Liver (tissue), 3 donors: Measurements from ENCODE around the gene BHLHA15.

Experiments
- FOXA1 ChIP-seq: IDR thresholded peaks from 2 replicates; pipeline ENCODE4 v1.6.1; 2016; ENCODE audit warnings: antibody characterized with exemption
- GABPA ChIP-seq, 2 donors: IDR thresholded peaks in 1 of 2; conservative IDR thresholded peaks in 1 of 2; 2 replicates each; pipeline ENCODE4 v1.6.1; 2016; ENCODE audit warnings: antibody characterized with exemption in 2 of 2, mild to moderate bottlenecking in 1 of 2, moderate library complexity in 1 of 2
- RAD21 ChIP-seq, 2 donors: IDR thresholded peaks; 2 replicates each; pipeline ENCODE4 v1.6.1; 2016; ENCODE audit warnings: antibody characterized with exemption in 2 of 2, mild to moderate bottlenecking in 2 of 2
- TAF1 ChIP-seq: conservative IDR thresholded peaks from 2 replicates; pipeline ENCODE4 v1.6.1; 2016; ENCODE audit warnings: antibody characterized with exemption, mild to moderate bottlenecking
- YY1 ChIP-seq: IDR thresholded peaks from 2 replicates; pipeline ENCODE4 v1.6.1; 2016; ENCODE audit warnings: antibody characterized with exemption, mild to moderate bottlenecking
- TF ChIP-seq, protein P1 (sequence below): fragments of 150-350 bp; IDR thresholded peaks from 2 replicates; pipeline ENCODE4 v1.5.1; 2017; ENCODE audit warnings: improper control_type of control experiment, low read depth, low read length; ENCODE audit not compliant: missing input control
- TF ChIP-seq, protein P2 (sequence below): IDR thresholded peaks from 2 replicates; pipeline ENCODE4 v1.6.1; 2016; ENCODE audit warnings: antibody characterized with exemption
- donor health status: healthy.
- donor health status: healthy.

DNA sequence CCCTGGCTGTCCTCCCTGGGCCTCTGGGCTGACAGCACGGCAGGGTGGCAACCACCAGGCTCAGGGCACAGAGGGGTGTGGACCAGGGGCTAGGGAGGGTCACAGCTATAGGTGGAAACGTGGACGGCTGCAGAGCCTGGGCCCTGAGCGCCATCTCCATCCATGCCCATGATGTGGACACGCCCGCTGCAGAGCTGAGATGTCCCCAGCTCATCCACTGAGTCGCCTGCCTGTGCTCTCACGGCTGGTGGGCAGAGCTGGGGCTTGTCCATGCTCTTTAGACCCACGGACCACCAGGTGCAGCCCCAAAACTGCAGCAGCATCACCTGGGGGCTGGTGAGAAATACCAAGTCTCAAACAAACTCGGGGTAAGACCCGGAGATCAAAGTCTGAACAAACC, 24.7 kb downstream of the BHLHA15 start:
- TF ChIP-seq RAD21 (IDR thresholded peaks at IDR 0.05) (no peak), GABPA (IDR thresholded peaks at IDR 0.05 in 1 of 2, conservative IDR thresholded peaks at IDR 0.05 in 1 of 2) (no peak), YY1 (no peak), TAF1 (no peak), FOXA1 (no peak)
- TF ChIP-seq, protein P1, sequence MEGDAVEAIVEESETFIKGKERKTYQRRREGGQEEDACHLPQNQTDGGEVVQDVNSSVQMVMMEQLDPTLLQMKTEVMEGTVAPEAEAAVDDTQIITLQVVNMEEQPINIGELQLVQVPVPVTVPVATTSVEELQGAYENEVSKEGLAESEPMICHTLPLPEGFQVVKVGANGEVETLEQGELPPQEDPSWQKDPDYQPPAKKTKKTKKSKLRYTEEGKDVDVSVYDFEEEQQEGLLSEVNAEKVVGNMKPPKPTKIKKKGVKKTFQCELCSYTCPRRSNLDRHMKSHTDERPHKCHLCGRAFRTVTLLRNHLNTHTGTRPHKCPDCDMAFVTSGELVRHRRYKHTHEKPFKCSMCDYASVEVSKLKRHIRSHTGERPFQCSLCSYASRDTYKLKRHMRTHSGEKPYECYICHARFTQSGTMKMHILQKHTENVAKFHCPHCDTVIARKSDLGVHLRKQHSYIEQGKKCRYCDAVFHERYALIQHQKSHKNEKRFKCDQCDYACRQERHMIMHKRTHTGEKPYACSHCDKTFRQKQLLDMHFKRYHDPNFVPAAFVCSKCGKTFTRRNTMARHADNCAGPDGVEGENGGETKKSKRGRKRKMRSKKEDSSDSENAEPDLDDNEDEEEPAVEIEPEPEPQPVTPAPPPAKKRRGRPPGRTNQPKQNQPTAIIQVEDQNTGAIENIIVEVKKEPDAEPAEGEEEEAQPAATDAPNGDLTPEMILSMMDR: no peak
- TF ChIP-seq, protein P2, sequence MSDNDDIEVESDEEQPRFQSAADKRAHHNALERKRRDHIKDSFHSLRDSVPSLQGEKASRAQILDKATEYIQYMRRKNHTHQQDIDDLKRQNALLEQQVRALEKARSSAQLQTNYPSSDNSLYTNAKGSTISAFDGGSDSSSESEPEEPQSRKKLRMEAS: no peak
